Lung (tissue), 12 donors: Measurements from ENCODE around the gene DTD2. TPM values are rescaled to one million over a fixed set of nuclear protein-coding genes. Genes with fewer than 3 reads are reported as not detected.
"Not testable (repeated sequence)": the region's sequence is repeated elsewhere in the genome, so short reads cannot be mapped to it uniquely, and the experiment has no call there.

ENCODE experiments used
- ATAC-seq: fragments of 200-7000 bp; cut with Tn5 transposase; one replicate; pipeline ENCODE4 v1.9.1; 2020; ENCODE audit warnings: moderate number of reproducible peaks; ENCODE audit not compliant: insufficient read depth, low FRiP score
- DNase-seq, 3 donors: peaks; one replicate each; pipeline ENCODE4 v3.0.0-alpha.2; 2013 to 2017
- H3K27ac ChIP-seq, 2 donors: one replicate each; pipeline ENCODE4 v1.5.1; 2013; ENCODE audit warnings: mild to moderate bottlenecking in 2 of 2, moderate library complexity in 2 of 2, control low read depth in 1 of 2, inconsistent platforms in 1 of 2, low read depth in 1 of 2, low read length in 1 of 2
- H3K27me3 ChIP-seq, 3 donors: one replicate each; pipeline ENCODE4 v1.5.1; 2013; ENCODE audit warnings: low read length in 2 of 3; ENCODE audit not compliant: control insufficient read depth in 3 of 3, insufficient read depth in 3 of 3
- H3K36me3 ChIP-seq, 4 donors: one replicate each; pipeline ENCODE4 v1.5.1; 2013; ENCODE audit warnings: low read length in 4 of 4, mild to moderate bottlenecking in 1 of 4, moderate library complexity in 1 of 4; ENCODE audit not compliant: control insufficient read depth in 4 of 4, insufficient read depth in 4 of 4
- H3K4me1 ChIP-seq, 5 donors: one replicate each; pipeline ENCODE4 v1.5.1; 2013; ENCODE audit warnings: low read length in 5 of 5, mild to moderate bottlenecking in 2 of 5, moderate library complexity in 1 of 5; ENCODE audit not compliant: control insufficient read depth in 5 of 5, insufficient read depth in 5 of 5
- H3K4me3 ChIP-seq: one replicate; pipeline ENCODE4 v1.5.1; 2013; ENCODE audit warnings: mild to moderate bottlenecking, control low read depth, moderate library complexity
- H3K9ac ChIP-seq, 2 donors: one replicate each; pipeline ENCODE4 v1.5.1; 2013; ENCODE audit warnings: low read length in 2 of 2, control low read depth in 1 of 2; ENCODE audit not compliant: insufficient read depth in 1 of 2
- H3K9me3 ChIP-seq, 4 donors: one replicate each; pipeline ENCODE4 v1.5.1; 2013; ENCODE audit warnings: low read length in 3 of 4, mild to moderate bottlenecking in 1 of 4, moderate library complexity in 1 of 4; ENCODE audit not compliant: control insufficient read depth in 4 of 4, insufficient read depth in 3 of 4
- CTCF ChIP-seq: IDR thresholded peaks from 2 replicates; pipeline ENCODE4 v1.5.1; 2012; ENCODE audit warnings: mild to moderate bottlenecking; ENCODE audit errors: control extremely low read depth, extremely low read depth
- WGBS, 2 donors: extraction: QIAGEN DNeasy Blood & Tissue Kit; methylation state at CpG; one replicate each; pipeline ENCODE4 v1.1.7; 2013; 5-methylcytosine and 5-hydroxymethylcytosine counted together
- polyA plus RNA-seq, 2 donors: library from polyadenylated mRNA; stranded (reverse); fragments of 200-250 nt; gene quantifications; one replicate each; pipeline ENCODE4 v1.2.1, GENCODE V29; 2013
- total RNA-seq, 2 donors: library from RNA; depleted of rRNA in 1 of 2; stranded (reverse); fragments of >200 nt in 1 of 2; gene quantifications; one replicate each; pipeline ENCODE4 v1.2.1, GENCODE V29; 2014 to 2021
- donor health status: control.
- donor health status: control.
- donor health status: Bipolar disorder and iron deficiency.
- donor health status: healthy.
- donor health status: DM: yes; HTN: yes; CAD: no.

DTD2 gene
- total and polyA plus RNA-seq, 4 donors, result 10.4 to 33.3 (median 17.3) TPM

- 87 to 94% methylated on average over 6 of the region's 6 CpGs for WGBS, 2 donors
- Histone ChIP-seq H3K9me3 (no peaks in the 10 kb centered on the region), H3K27ac (no peak overlapping the region), H3K27me3 (no peaks in the 10 kb centered on the region), H3K4me3 (no peak overlapping the region), H3K36me3 (no peaks in the 10 kb centered on the region), H3K4me1 (no peaks in the 10 kb centered on the region), H3K9ac (no peak overlapping the region)
- ATAC-seq (no peak), DNase-seq (no peak)
- no peak for TF ChIP-seq CTCF
Measured at GRCh38 chr14:31477248-31477647, 19.9 kb upstream of the DTD2 start.

GRCh38 chr14:31476131-31476866 is 19.0 kb upstream of the DTD2 start:
- no peak for TF ChIP-seq CTCF
- H3K9ac ChIP-seq, result no peak overlapping the region
- WGBS, 2 donors, result 77 to 80% methylated on average over 4 of the region's 4 CpGs
- ATAC-seq (no peak), DNase-seq (no peak)
- H3K9me3 ChIP-seq, result no peaks in the 10 kb centered on the region
- H3K27me3 ChIP-seq, result no peaks in the 10 kb centered on the region
- no peaks in the 10 kb centered on the region for H3K36me3 ChIP-seq
- H3K27ac ChIP-seq, result no peak overlapping the region
- no peak overlapping the region for H3K4me3 ChIP-seq
- H3K4me1 ChIP-seq, result no peaks in the 10 kb centered on the region

GRCh38 chr14:31466554-31466953 is 9.2 kb upstream of the DTD2 start:
- Histone ChIP-seq H3K9me3 (peaks cover 0 to 2% (median 0%) of the 10 kb centered on the region in 4 donors), H3K27ac (no peak overlapping the region), H3K4me3 (no peak overlapping the region), H3K27me3 (no peaks in the 10 kb centered on the region), H3K4me1 (no peaks in the 10 kb centered on the region), H3K9ac (no peak overlapping the region), H3K36me3 (no peaks in the 10 kb centered on the region)
- WGBS, 2 donors, result 88 to 90% methylated on average over 6 of the region's 6 CpGs
- no peak for TF ChIP-seq CTCF
- ATAC-seq (no peak), DNase-seq (no peak)

GRCh38 chr14:31465111-31465510 is 7.8 kb upstream of the DTD2 start:
- Histone ChIP-seq H3K9me3 (peaks cover 0 to 2% (median 0%) of the 10 kb centered on the region in 4 donors), H3K4me3 (no peak overlapping the region), H3K27me3 (no peaks in the 10 kb centered on the region), H3K4me1 (no peaks in the 10 kb centered on the region), H3K9ac (no peak overlapping the region), H3K36me3 (no peaks in the 10 kb centered on the region), H3K27ac (no peak overlapping the region)
- TF ChIP-seq CTCF, result no peak
- DNase-seq, result peak in 1 of 3 donors; percentile 14
- no peak for ATAC-seq

- not testable (repeated sequence) for H3K36me3 ChIP-seq, H3K27me3 ChIP-seq, H3K4me1 ChIP-seq, H3K9me3 ChIP-seq, DNase-seq, H3K4me3 ChIP-seq, H3K9ac ChIP-seq, H3K27ac ChIP-seq, ATAC-seq
- 84 to 89% methylated on average over 2 of the region's 2 CpGs for WGBS, 2 donors
Measured at GRCh38 chr14:31462450-31462849, 5.1 kb upstream of the DTD2 start.
